Pancreas (tissue), 10 donors: ENCODE measurements around the gene RAD51B. TPM values are rescaled to one million over a fixed set of nuclear protein-coding genes. Genes with fewer than 3 reads are reported as not detected.

ENCODE experiments used
- ATAC-seq, 4 donors: fragments of 200-7000 bp; cut with Tn5 transposase; one replicate each; pipeline versions ENCODE4 v1.8.0 to v1.9.1; 2020; ENCODE audit warnings: mild to moderate bottlenecking in 4 of 4, moderate library complexity in 4 of 4
- DNase-seq, 6 donors: peaks; one replicate each; pipeline ENCODE4 v3.0.0-alpha.2; 2020
- FAIRE-seq: peaks from 2 replicates; lab custom pipeline; 2012; peaks lifted over from hg19 to GRCh38; lab: Jason Lieb, UNC
- H3K27ac ChIP-seq, 4 donors: fragments of 200-600 bp; sonication (generic); 1 replicate in 3 of 4; 2 replicates in 1 of 4; pipeline versions ENCODE4 v1.5.0 to v1.8.0; 2020
- H3K27me3 ChIP-seq, 4 donors: fragments of 200-600 bp; one replicate each; pipeline ENCODE4 v1.8.0; 2021
- H3K36me3 ChIP-seq, 3 donors: fragments of 200-600 bp; sonication (generic) in 1 of 3; one replicate each; pipeline versions ENCODE4 v1.5.0 to v1.8.0; 2020 to 2021
- H3K4me1 ChIP-seq, 3 donors: fragments of 200-600 bp; one replicate each; pipeline ENCODE4 v1.8.0; 2021
- H3K4me3 ChIP-seq, 4 donors: fragments of 200-600 bp; sonication (generic) in 2 of 4; one replicate each; pipeline versions ENCODE4 v1.5.0 to v1.8.0; 2020 to 2021
- H3K9me3 ChIP-seq, 4 donors: fragments of 200-600 bp; one replicate each; pipeline ENCODE4 v1.8.0; 2021
- WGBS, 2 donors: extraction: QIAGEN DNeasy Blood & Tissue Kit; methylation state at CpG; one replicate each; pipeline ENCODE4 v1.1.7; 2013; 5-methylcytosine and 5-hydroxymethylcytosine counted together
- intact Hi-C, 3 donors: fragments of 100-400 bp; cut with DNase I; formaldehyde crosslinking; loops; one replicate each; pipeline versions ENCODE4 v1.11.1 to v1.14.2; 2022
- polyA plus RNA-seq, 2 donors: library from polyadenylated mRNA; stranded (reverse); fragments of 200-250 nt; gene quantifications; one replicate each; pipeline ENCODE4 v1.2.3, GENCODE V29; 2013
- total RNA-seq, 6 donors: library from RNA; stranded (reverse); fragmentation: NEBNext Ultra II Directional in 4 of 6; extraction: Animal tissue kit (Norgen Biotek cat#: 25700) in 4 of 6; gene quantifications; one replicate each; pipeline versions ENCODE4 v1.2.1 to v1.2.4, GENCODE V29; 2021 to 2023
- TF ChIP-seq, protein P1 (sequence below), 4 donors: fragments of 200-600 bp; sonication (generic) in 3 of 4; IDR thresholded peaks; one replicate each; pipeline versions ENCODE4 v1.5.0 to v1.8.0; 2021; ENCODE audit warnings: antibody characterized with exemption in 4 of 4
- donor health status: healthy with polysubstance abuse.
- donor health status: DM: no; HTN: no; CAD: no; lungs with moderate emphysema.
- donor health status: DM: no; HTN: no; CAD: no.
- donor health status: control.
- donor health status: control.
- donor health status: Bipolar disorder and iron deficiency.
- donor health status: DM: yes; HTN: yes; CAD: no.
- donor health status: DM: no; HTN: no; CAD: no.
- donor health status: DM: no; HTN: no; CAD: no.
- donor health status: DM: yes; HTN: yes; CAD: no.

RAD51B gene
- total and polyA plus RNA-seq, 8 donors: 1.1 to 17.3 (median 5.8) TPM

DNA sequence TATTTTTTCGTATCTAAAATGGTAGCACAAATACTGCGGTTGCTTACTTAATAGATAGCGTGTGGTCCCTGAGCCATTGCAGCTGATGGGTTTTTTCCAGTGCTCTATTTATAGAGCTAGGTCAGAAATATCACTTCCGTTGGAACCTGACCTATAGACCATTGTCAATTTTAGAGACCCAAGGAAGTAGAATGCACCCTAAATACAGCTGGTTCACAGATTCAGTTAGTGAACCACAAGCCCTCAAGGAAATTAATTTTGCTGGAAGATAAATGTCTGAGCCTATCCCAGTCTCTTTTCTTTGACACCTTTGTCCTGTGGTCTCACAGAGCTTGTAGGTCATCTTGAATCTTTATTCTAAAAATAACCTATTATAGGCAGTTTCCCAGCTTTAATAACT lies 582.3 kb downstream of the RAD51B start:
- no peak for FAIRE-seq
- Histone ChIP-seq H3K4me3 (no peak overlapping the region), H3K4me1 (peaks cover 0 to 15% (median 5%) of the 10 kb centered on the region in 3 donors), H3K27ac (no peak overlapping the region), H3K36me3 (no peaks in the 10 kb centered on the region), H3K9me3 (no peaks in the 10 kb centered on the region), H3K27me3 (no peaks in the 10 kb centered on the region)
- ATAC-seq: peak in 2 of 4 donors; percentile 20
- DNase-seq: no peak
- intact Hi-C loops: no loop called here
- TF ChIP-seq, protein P1, sequence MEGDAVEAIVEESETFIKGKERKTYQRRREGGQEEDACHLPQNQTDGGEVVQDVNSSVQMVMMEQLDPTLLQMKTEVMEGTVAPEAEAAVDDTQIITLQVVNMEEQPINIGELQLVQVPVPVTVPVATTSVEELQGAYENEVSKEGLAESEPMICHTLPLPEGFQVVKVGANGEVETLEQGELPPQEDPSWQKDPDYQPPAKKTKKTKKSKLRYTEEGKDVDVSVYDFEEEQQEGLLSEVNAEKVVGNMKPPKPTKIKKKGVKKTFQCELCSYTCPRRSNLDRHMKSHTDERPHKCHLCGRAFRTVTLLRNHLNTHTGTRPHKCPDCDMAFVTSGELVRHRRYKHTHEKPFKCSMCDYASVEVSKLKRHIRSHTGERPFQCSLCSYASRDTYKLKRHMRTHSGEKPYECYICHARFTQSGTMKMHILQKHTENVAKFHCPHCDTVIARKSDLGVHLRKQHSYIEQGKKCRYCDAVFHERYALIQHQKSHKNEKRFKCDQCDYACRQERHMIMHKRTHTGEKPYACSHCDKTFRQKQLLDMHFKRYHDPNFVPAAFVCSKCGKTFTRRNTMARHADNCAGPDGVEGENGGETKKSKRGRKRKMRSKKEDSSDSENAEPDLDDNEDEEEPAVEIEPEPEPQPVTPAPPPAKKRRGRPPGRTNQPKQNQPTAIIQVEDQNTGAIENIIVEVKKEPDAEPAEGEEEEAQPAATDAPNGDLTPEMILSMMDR (IDR thresholded peaks at IDR 0.05): no peak
- 40 to 42% methylated on average over 4 of the region's 4 CpGs for WGBS, 2 donors

DNA sequence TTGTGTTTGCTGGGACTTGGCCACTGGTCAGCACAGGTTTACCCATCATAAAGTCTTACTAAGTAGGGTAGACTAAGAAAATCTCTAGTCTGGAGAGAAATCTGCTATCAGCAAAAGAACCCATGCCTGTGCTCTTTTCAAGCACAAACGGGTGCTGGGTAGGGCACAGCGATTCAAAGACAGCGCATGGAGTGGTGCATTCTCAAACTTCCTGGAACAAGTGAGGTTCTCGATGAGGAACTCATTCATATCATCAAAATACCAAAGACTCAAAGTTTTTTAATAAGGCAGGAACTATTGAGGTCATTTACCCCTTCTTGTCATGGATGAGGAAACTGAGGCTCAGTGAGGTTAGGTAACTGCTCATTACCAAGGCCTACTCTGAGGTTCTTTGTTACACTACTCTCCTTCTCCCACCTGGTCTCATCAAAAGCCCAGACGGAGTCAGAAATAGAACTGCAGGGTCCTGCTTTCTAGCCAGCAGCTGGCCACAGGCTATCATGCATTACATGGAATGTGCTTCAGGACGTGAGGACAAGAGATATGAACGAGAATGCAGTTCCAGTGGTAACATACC lies 583.0 kb downstream of the RAD51B start:
- TF ChIP-seq, protein P1 (IDR thresholded peaks at IDR 0.05): no peak
- no peak for FAIRE-seq
- H3K27ac ChIP-seq: no peak overlapping the region
- H3K9me3 ChIP-seq: no peaks in the 10 kb centered on the region
- no peak for ATAC-seq
- DNase-seq: no peak
- peaks cover 0 to 18% (median 5%) of the 10 kb centered on the region in 3 donors for H3K4me1 ChIP-seq
- H3K36me3 ChIP-seq: no peaks in the 10 kb centered on the region
- no peaks in the 10 kb centered on the region for H3K27me3 ChIP-seq
- intact Hi-C loops: no loop called here
- WGBS, 2 donors: 92 to 94% methylated on average over 7 of the region's 7 CpGs
- no peak overlapping the region for H3K4me3 ChIP-seq

DNA sequence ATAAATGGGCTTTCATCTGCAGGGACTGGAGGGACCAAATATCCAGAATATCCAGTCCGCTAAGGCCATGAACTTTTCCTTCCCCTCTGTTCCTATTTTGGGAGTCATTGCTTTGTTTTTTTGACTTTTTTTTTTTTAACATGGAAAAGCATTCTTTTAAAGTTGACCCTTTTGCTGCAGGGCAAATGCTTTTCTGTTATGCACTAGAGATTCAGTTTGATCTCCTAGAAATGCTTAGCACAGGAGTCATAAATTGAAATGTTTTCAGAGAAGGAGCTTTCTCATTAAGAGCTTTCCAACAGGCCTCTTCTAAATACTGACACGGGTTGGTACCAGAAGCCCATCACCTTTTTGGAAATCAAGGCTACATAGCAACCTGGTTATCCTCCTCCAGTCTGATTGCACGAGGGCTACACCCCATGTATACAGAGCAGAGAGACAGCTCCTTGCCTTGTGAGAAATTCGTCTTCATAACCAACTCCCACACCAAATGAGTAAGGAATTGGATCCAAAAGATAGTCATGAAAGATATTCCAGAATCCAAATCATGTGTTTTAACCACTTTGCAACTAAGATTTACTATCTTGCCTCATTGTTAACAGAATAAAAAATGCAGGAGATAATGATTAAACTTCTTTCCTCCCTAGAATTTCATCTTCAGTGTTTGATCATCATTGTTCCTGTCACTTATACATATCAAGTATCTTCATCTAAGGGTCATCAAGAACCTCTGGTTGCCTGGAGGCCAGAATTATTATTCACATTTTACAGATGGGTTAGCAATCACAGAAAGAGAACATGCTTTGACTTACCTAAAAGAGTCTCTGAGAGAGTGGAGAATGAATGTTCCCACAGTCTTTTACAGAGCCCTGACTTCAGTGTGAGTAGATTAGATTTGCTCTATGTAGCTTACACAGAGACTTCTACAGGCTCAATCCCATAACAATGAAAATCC lies 583.9 kb downstream of the RAD51B start:
- WGBS, 2 donors: 81 to 82% methylated on average over 4 of the region's 4 CpGs
- Histone ChIP-seq H3K27ac (no peak overlapping the region), H3K4me3 (no peak overlapping the region), H3K9me3 (no peaks in the 10 kb centered on the region), H3K36me3 (no peaks in the 10 kb centered on the region), H3K27me3 (no peaks in the 10 kb centered on the region), H3K4me1 (peaks cover 0 to 20% (median 5%) of the 10 kb centered on the region in 3 donors)
- intact Hi-C loops: no loop called here
- peak in 1 of 4 donors; percentile 29 for ATAC-seq
- TF ChIP-seq, protein P1 (IDR thresholded peaks at IDR 0.05): no peak
- no peak for FAIRE-seq
- no peak for DNase-seq

DNA sequence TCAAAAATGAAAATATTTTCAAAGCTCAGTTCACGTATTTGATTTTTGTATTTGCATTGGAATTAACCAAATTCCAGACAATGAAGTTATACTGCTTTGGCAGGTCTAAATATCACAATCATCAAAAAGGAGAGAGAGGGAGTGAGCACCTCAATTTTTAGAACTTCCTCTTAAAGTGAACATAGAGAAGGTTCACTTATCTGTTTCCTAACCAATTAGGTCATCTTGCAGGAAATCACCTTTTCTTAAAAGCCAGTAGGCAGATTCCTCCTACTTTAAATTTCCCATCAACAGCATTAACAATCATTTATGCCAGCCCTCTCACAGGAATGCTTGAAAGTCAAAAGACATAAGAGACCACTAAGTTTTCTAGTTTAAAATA lies 584.6 kb downstream of the RAD51B start:
- intact Hi-C loops: no loop called here
- Histone ChIP-seq H3K27ac (no peak overlapping the region), H3K9me3 (no peaks in the 10 kb centered on the region), H3K4me1 (peaks cover 0 to 20% (median 5%) of the 10 kb centered on the region in 3 donors), H3K36me3 (no peaks in the 10 kb centered on the region), H3K27me3 (no peaks in the 10 kb centered on the region), H3K4me3 (no peak overlapping the region)
- no peak for DNase-seq
- no peak for FAIRE-seq
- ATAC-seq: no peak
- TF ChIP-seq, protein P1 (IDR thresholded peaks at IDR 0.05): no peak
- 71 to 74% methylated on average over 1 of the region's 1 CpG for whole genome bisulfite sequencing, 2 donors
